Adrenal gland (tissue), 12 donors: Measurements from ENCODE around the gene ST8SIA5. TPM values are rescaled to one million over a fixed set of nuclear protein-coding genes. Genes with fewer than 3 reads are reported as not detected.

ENCODE experiments used
- DNase-seq, 7 donors: peaks; one replicate each; pipeline ENCODE4 v3.0.0-alpha.2; 2019 to 2020
- H3K27ac ChIP-seq, 5 donors: fragments of 200-600 bp; sonication (generic) in 4 of 5; 1 replicate in 3 of 5; 2 replicates in 2 of 5; pipeline versions ENCODE4 v1.5.1 to v1.8.0; 2016 to 2020; ENCODE audit warnings: mild to moderate bottlenecking in 1 of 5
- H3K27me3 ChIP-seq: fragments of 200-600 bp; 2 replicates; pipeline ENCODE4 v1.8.0; 2021
- H3K36me3 ChIP-seq, 2 donors: fragments of 200-600 bp; replicated peaks in 1 of 2; 1 replicate in 1 of 2; 2 replicates in 1 of 2; pipeline versions ENCODE4 v1.5.1 to v1.8.0; 2018 to 2022
- H3K4me1 ChIP-seq, 2 donors: fragments of 200-600 bp; replicated peaks in 1 of 2; 1 replicate in 1 of 2; 2 replicates in 1 of 2; pipeline versions ENCODE4 v1.5.1 to v1.8.0; 2018 to 2021
- H3K4me3 ChIP-seq, 4 donors: fragments of 200-600 bp; sonication (generic) in 3 of 4; one replicate each; pipeline ENCODE4 v1.5.1; 2016 to 2018
- H3K9me3 ChIP-seq, 3 donors: fragments of 200-600 bp; sonication (generic) in 1 of 3; replicated peaks in 1 of 3; 1 replicate in 2 of 3; 2 replicates in 1 of 3; pipeline versions ENCODE4 v1.5.1 to v1.8.0; 2016 to 2021
- CTCF ChIP-seq, 6 experiments: fragments of 450-650 bp in 4 of 6; fragments of 200-600 bp in 2 of 6; sonication (generic) in 1 of 6; IDR thresholded peaks; 1 replicate in 5 of 6; 2 replicates in 1 of 6; pipeline versions ENCODE4 v1.5.1 to v1.8.0; 2016 to 2021; ENCODE audit warnings: antibody characterized with exemption in 6 of 6, mild to moderate bottlenecking in 2 of 6, moderate library complexity in 1 of 6
- POLR2A ChIP-seq, 2 donors: fragments of 450-650 bp; IDR thresholded peaks; one replicate each; pipeline ENCODE4 v1.6.1; 2017; ENCODE audit warnings: antibody characterized with exemption in 2 of 2, mild to moderate bottlenecking in 2 of 2, moderate library complexity in 1 of 2
- WGBS, 4 donors: extraction: QIAGEN DNeasy Blood & Tissue Kit in 2 of 4; methylation state at CpG; one replicate each; pipeline versions ENCODE4 v1.1.5 to v1.1.7; 2013 to 2017; 5-methylcytosine and 5-hydroxymethylcytosine counted together
- intact Hi-C, 2 donors: fragments of 100-400 bp; cut with DNase I; formaldehyde crosslinking; loops; one replicate each; pipeline versions ENCODE4 v1.14.1 to v1.15.0; 2022 to 2023
- polyA plus RNA-seq, 3 donors: library from polyadenylated mRNA; stranded (reverse); fragments of 200-250 nt in 2 of 3; fragments of 350-450 nt in 1 of 3; fragmentation: Illumina TruSeq in 1 of 3; extraction: RNeasy Lipid Tissue Mini Kit (QIAGEN cat#74804) in 1 of 3; gene quantifications; one replicate each; pipeline ENCODE4 v1.2.3, GENCODE V29; 2013 to 2014
- total RNA-seq, 9 donors: library from RNA; depleted of rRNA in 4 of 9; stranded (reverse); fragments of >200 nt in 4 of 9; fragments of 120-200 nt in 1 of 9; fragmentation: NEBNext Ultra II Directional in 1 of 9; extraction: Animal tissue kit (Norgen Biotek cat#: 25700) in 1 of 9; gene quantifications; one replicate each; pipeline versions ENCODE4 v1.1.0 to v1.2.4, GENCODE V29; 2013 to 2023
- donor health status: healthy with polysubstance abuse.
- donor health status: Bipolar disorder and iron deficiency.
- donor health status: DM: yes; HTN: yes; CAD: no.
- donor health status: DM: no; HTN: no; CAD: no.
- donor health status: DM: no; HTN: no; CAD: no.
- donor health status: DM: yes; HTN: yes; CAD: no.

ST8SIA5 gene
- total and polyA plus RNA-seq, 12 donors: 8.9 to 77.5 (median 23.9) TPM

GRCh38 chr18:46656326-46657114 lies 100.3 kb downstream of the ST8SIA5 start:
- no peak for DNase-seq
- Histone ChIP-seq H3K36me3 (no peaks in the 10 kb centered on the region), H3K27me3 (no peaks in the 10 kb centered on the region), H3K27ac (no peak overlapping the region), H3K4me1 (no peaks in the 10 kb centered on the region), H3K9me3 (no peaks in the 10 kb centered on the region), H3K4me3 (no peak overlapping the region)
- 77 to 87% (median 82%) methylated on average over 23 to 27 of the region's 27 CpGs for WGBS, 4 donors
- TF ChIP-seq POLR2A (IDR thresholded peaks at IDR 0.05) (no peak), CTCF (IDR thresholded peaks at IDR 0.05) (no peak)
- intact Hi-C loops: loop anchor here (5.0 to 10.0 kb wide), 4 partner anchors 372 to 502 kb away; a partner anchor contains a TSS

- Histone ChIP-seq H3K27ac (no peak overlapping the region), H3K27me3 (no peaks in the 10 kb centered on the region), H3K4me3 (no peak overlapping the region), H3K9me3 (no peaks in the 10 kb centered on the region), H3K4me1 (no peaks in the 10 kb centered on the region), H3K36me3 (no peaks in the 10 kb centered on the region)
- no peak for DNase-seq
- intact Hi-C loops: loop anchor here in 1 of 2 donors (10.0 kb wide), 2 partner anchors 368 to 498 kb away; no protein-coding TSS in a partner anchor
- TF ChIP-seq CTCF (IDR thresholded peaks at IDR 0.05) (no peak), POLR2A (IDR thresholded peaks at IDR 0.05) (no peak)
These were observed 104.5 kb downstream of the ST8SIA5 start for GRCh38 chr18:46652372-46652771.

GRCh38 chr18:46650681-46651080 lies 106.2 kb downstream of the ST8SIA5 start:
- TF ChIP-seq POLR2A (IDR thresholded peaks at IDR 0.05) (no peak), CTCF (IDR thresholded peaks at IDR 0.05) (no peak)
- intact Hi-C loops: loop anchor here in 1 of 2 donors (10.0 kb wide), 2 partner anchors 366 to 496 kb away; no protein-coding TSS in a partner anchor
- DNase-seq: no peak
- H3K9me3 ChIP-seq: no peaks in the 10 kb centered on the region
- no peaks in the 10 kb centered on the region for H3K36me3 ChIP-seq
- WGBS, 4 donors: 65 to 72% (median 69%) methylated on average over 4 of the region's 4 CpGs
- no peaks in the 10 kb centered on the region for H3K4me1 ChIP-seq
- no peaks in the 10 kb centered on the region for H3K27me3 ChIP-seq
- H3K27ac ChIP-seq: no peak overlapping the region
- no peak overlapping the region for H3K4me3 ChIP-seq

GRCh38 chr18:46649071-46649862 lies 107.6 kb downstream of the ST8SIA5 start:
- TF ChIP-seq POLR2A (IDR thresholded peaks at IDR 0.05) (no peak), CTCF (IDR thresholded peaks at IDR 0.05) (no peak)
- DNase-seq: no peak
- Histone ChIP-seq H3K4me1 (no peaks in the 10 kb centered on the region), H3K4me3 (no peak overlapping the region), H3K36me3 (no peaks in the 10 kb centered on the region), H3K27me3 (no peaks in the 10 kb centered on the region), H3K27ac (no peak overlapping the region), H3K9me3 (no peaks in the 10 kb centered on the region)
- WGBS, 4 donors: 74 to 86% (median 84%) methylated on average over 10 to 12 of the region's 12 CpGs
- intact Hi-C loops: no loop called here
